ENCODE results near the gene SLC46A2. TPM values are rescaled to one million over a fixed set of nuclear protein-coding genes. Genes with fewer than 3 reads are reported as not detected.

SLC46A2 gene
- total and polyA plus RNA-seq, 9 of the 15 experiments (the other 6 are each of a cell fraction or from before 2014, with no cell fraction given), result not detected

DNA sequence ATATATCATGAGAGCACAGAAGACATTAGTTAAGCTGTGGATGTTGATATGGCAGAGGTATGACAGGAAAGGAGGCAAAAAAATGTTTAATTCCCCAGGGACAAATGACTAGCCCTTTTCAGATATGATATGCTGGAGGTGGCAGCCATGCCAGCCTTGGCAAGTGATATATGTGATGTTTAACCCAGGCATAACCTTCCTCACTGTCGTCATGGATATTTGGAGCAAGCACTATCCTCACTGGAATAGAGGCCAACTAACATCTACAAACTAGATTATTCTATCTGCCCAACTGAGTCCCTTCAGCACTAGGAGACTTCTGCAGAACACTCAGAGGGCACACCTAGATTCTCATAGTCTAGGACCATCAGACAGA, 27.3 kb upstream of the SLC46A2 start (continued):
- TF ChIP-seq, protein P1, sequence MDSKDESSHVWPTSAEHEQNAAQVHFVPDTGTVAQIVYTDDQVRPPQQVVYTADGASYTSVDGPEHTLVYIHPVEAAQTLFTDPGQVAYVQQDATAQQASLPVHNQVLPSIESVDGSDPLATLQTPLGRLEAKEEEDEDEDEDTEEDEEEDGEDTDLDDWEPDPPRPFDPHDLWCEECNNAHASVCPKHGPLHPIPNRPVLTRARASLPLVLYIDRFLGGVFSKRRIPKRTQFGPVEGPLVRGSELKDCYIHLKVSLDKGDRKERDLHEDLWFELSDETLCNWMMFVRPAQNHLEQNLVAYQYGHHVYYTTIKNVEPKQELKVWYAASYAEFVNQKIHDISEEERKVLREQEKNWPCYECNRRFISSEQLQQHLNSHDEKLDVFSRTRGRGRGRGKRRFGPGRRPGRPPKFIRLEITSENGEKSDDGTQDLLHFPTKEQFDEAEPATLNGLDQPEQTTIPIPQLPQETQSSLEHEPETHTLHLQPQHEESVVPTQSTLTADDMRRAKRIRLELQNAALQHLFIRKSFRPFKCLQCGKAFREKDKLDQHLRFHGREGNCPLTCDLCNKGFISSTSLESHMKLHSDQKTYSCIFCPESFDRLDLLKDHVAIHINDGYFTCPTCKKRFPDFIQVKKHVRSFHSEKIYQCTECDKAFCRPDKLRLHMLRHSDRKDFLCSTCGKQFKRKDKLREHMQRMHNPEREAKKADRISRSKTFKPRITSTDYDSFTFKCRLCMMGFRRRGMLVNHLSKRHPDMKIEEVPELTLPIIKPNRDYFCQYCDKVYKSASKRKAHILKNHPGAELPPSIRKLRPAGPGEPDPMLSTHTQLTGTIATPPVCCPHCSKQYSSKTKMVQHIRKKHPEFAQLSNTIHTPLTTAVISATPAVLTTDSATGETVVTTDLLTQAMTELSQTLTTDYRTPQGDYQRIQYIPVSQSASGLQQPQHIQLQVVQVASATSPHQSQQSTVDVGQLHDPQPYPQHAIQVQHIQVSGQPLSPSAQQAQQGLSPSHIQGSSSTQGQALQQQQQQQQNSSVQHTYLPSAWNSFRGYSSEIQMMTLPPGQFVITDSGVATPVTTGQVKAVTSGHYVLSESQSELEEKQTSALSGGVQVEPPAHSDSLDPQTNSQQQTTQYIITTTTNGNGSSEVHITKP (IDR thresholded peaks at IDR 0.05; ENCODE audit: partially characterized antibody), result no peak
- TF ChIP-seq, protein P2, sequence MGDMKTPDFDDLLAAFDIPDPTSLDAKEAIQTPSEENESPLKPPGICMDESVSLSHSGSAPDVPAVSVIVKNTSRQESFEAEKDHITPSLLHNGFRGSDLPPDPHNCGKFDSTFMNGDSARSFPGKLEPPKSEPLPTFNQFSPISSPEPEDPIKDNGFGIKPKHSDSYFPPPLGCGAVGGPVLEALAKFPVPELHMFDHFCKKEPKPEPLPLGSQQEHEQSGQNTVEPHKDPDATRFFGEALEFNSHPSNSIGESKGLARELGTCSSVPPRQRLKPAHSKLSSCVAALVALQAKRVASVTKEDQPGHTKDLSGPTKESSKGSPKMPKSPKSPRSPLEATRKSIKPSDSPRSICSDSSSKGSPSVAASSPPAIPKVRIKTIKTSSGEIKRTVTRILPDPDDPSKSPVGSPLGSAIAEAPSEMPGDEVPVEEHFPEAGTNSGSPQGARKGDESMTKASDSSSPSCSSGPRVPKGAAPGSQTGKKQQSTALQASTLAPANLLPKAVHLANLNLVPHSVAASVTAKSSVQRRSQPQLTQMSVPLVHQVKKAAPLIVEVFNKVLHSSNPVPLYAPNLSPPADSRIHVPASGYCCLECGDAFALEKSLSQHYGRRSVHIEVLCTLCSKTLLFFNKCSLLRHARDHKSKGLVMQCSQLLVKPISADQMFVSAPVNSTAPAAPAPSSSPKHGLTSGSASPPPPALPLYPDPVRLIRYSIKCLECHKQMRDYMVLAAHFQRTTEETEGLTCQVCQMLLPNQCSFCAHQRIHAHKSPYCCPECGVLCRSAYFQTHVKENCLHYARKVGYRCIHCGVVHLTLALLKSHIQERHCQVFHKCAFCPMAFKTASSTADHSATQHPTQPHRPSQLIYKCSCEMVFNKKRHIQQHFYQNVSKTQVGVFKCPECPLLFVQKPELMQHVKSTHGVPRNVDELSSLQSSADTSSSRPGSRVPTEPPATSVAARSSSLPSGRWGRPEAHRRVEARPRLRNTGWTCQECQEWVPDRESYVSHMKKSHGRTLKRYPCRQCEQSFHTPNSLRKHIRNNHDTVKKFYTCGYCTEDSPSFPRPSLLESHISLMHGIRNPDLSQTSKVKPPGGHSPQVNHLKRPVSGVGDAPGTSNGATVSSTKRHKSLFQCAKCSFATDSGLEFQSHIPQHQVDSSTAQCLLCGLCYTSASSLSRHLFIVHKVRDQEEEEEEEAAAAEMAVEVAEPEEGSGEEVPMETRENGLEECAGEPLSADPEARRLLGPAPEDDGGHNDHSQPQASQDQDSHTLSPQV (IDR thresholded peaks at IDR 0.05), result no peak
- TF ChIP-seq ZNF644 (tag; IDR thresholded peaks at IDR 0.05; ENCODE audit: low read depth), result no peak
- TF ChIP-seq, protein P3, sequence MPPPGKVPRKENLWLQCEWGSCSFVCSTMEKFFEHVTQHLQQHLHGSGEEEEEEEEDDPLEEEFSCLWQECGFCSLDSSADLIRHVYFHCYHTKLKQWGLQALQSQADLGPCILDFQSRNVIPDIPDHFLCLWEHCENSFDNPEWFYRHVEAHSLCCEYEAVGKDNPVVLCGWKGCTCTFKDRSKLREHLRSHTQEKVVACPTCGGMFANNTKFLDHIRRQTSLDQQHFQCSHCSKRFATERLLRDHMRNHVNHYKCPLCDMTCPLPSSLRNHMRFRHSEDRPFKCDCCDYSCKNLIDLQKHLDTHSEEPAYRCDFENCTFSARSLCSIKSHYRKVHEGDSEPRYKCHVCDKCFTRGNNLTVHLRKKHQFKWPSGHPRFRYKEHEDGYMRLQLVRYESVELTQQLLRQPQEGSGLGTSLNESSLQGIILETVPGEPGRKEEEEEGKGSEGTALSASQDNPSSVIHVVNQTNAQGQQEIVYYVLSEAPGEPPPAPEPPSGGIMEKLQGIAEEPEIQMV (tag; conservative IDR thresholded peaks at IDR 0.05; ENCODE audit: low read depth), result no peak
- TF ChIP-seq, protein P4, sequence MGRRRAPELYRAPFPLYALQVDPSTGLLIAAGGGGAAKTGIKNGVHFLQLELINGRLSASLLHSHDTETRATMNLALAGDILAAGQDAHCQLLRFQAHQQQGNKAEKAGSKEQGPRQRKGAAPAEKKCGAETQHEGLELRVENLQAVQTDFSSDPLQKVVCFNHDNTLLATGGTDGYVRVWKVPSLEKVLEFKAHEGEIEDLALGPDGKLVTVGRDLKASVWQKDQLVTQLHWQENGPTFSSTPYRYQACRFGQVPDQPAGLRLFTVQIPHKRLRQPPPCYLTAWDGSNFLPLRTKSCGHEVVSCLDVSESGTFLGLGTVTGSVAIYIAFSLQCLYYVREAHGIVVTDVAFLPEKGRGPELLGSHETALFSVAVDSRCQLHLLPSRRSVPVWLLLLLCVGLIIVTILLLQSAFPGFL (CRISPR knock-in tag; IDR thresholded peaks at IDR 0.05), result no peak
- no peak for TF ChIP-seq ZNF778 (CRISPR knock-in tag; IDR thresholded peaks at IDR 0.05)
- no peak for TF ChIP-seq RHOXF2B (CRISPR knock-in tag; conservative IDR thresholded peaks at IDR 0.05)
